ENCODE results near the gene LRRC10. TPM values are rescaled to one million over a fixed set of nuclear protein-coding genes. Genes with fewer than 3 reads are reported as not detected.

Gene LRRC10
- total RNA-seq, 1 donor from 2014 or later: not detected

- H3K4me1 Mint-ChIP-seq (ENCODE audit: low read depth): peaks cover 9% of the 10 kb centered on the region
- H3K4me3 Mint-ChIP-seq (ENCODE audit: low read depth): no peak overlapping the region
- no peaks in the 10 kb centered on the region for H3K27me3 Mint-ChIP-seq (ENCODE audit: low read depth)
- H3K9me3 Mint-ChIP-seq: no peaks in the 10 kb centered on the region
- no peak overlapping the region for H3K27ac Mint-ChIP-seq
- intact Hi-C loops (cut with micrococcal nuclease): no loop called here
- DNase-seq (ENCODE audit: low spot score): no peak
- H3K36me3 Mint-ChIP-seq (ENCODE audit: low read depth): peaks cover 20% of the 10 kb centered on the region
These were observed 31.7 kb downstream of the LRRC10 start for GRCh38 chr12:69579029-69579428.

GRCh38 chr12:69578283-69578682, 32.4 kb downstream of the LRRC10 start:
- Mint-ChIP-seq H3K36me3 (ENCODE audit: low read depth) (peaks cover 26% of the 10 kb centered on the region), H3K27me3 (ENCODE audit: low read depth) (no peaks in the 10 kb centered on the region), H3K4me1 (ENCODE audit: low read depth) (peaks cover 9% of the 10 kb centered on the region), H3K27ac (no peak overlapping the region), H3K4me3 (ENCODE audit: low read depth) (no peak overlapping the region), H3K9me3 (no peaks in the 10 kb centered on the region)
- intact Hi-C loops (cut with micrococcal nuclease): no loop called here
- DNase-seq (ENCODE audit: low spot score): no peak

- H3K27me3 Mint-ChIP-seq (ENCODE audit: low read depth): no peaks in the 10 kb centered on the region
These were observed 35.4 kb downstream of the LRRC10 start for GRCh38 chr12:69575346-69575745.

GRCh38 chr12:69570545-69571399, 39.9 kb downstream of the LRRC10 start:
- Mint-ChIP-seq H3K4me3 (ENCODE audit: low read depth) (no peak overlapping the region), H3K9me3 (no peaks in the 10 kb centered on the region), H3K36me3 (ENCODE audit: low read depth) (peaks cover 42% of the 10 kb centered on the region), H3K27ac (no peak overlapping the region), H3K4me1 (ENCODE audit: low read depth) (peaks cover 12% of the 10 kb centered on the region), H3K27me3 (ENCODE audit: low read depth) (no peaks in the 10 kb centered on the region)
- intact Hi-C loops (cut with micrococcal nuclease): loop anchor here (1.0 to 5.0 kb wide), 6 partner anchors 38 to 278 kb away; partner anchors contain the start of gene FRS2
- DNase-seq (ENCODE audit: low spot score): peak; percentile 23

More at GRCh38 chr12:69575346-69575745, 35.4 kb downstream of the LRRC10 start:
- intact Hi-C loops (cut with micrococcal nuclease): no loop called here
- Mint-ChIP-seq H3K36me3 (ENCODE audit: low read depth) (peaks cover 41% of the 10 kb centered on the region), H3K4me1 (ENCODE audit: low read depth) (peaks cover 9% of the 10 kb centered on the region), H3K9me3 (no peaks in the 10 kb centered on the region), H3K27ac (no peak overlapping the region), H3K4me3 (ENCODE audit: low read depth) (no peak overlapping the region)
- DNase-seq (ENCODE audit: low spot score): no peak

- Mint-ChIP-seq H3K4me3 (ENCODE audit: low read depth) (no peak overlapping the region), H3K27me3 (ENCODE audit: low read depth) (no peaks in the 10 kb centered on the region), H3K27ac (no peak overlapping the region), H3K9me3 (no peaks in the 10 kb centered on the region), H3K36me3 (ENCODE audit: low read depth) (peaks cover 39% of the 10 kb centered on the region), H3K4me1 (ENCODE audit: low read depth) (peaks cover 12% of the 10 kb centered on the region)
- intact Hi-C loops (cut with micrococcal nuclease): loop anchor here (1.0 to 5.0 kb wide), 6 partner anchors 38 to 278 kb away; partner anchors contain the start of gene FRS2
- no peak for DNase-seq (ENCODE audit: low spot score)
These were observed 40.6 kb downstream of the LRRC10 start for GRCh38 chr12:69570000-69570516.

GRCh38 chr12:69569236-69569635, 41.5 kb downstream of the LRRC10 start:
- no peaks in the 10 kb centered on the region for H3K9me3 Mint-ChIP-seq
- intact Hi-C loops (cut with micrococcal nuclease): no loop called here
- no peak for DNase-seq (ENCODE audit: low spot score)
- no peaks in the 10 kb centered on the region for H3K27me3 Mint-ChIP-seq (ENCODE audit: low read depth)
- H3K4me1 Mint-ChIP-seq (ENCODE audit: low read depth): peaks cover 12% of the 10 kb centered on the region
- no peak overlapping the region for H3K27ac Mint-ChIP-seq
- no peak overlapping the region for H3K4me3 Mint-ChIP-seq (ENCODE audit: low read depth)
- peaks cover 32% of the 10 kb centered on the region for H3K36me3 Mint-ChIP-seq (ENCODE audit: low read depth)

- DNase-seq (ENCODE audit: low spot score): no peak
- H3K9me3 Mint-ChIP-seq: no peaks in the 10 kb centered on the region
- H3K4me3 Mint-ChIP-seq (ENCODE audit: low read depth): no peak overlapping the region
- H3K36me3 Mint-ChIP-seq (ENCODE audit: low read depth): peaks cover 14% of the 10 kb centered on the region
- peaks cover 12% of the 10 kb centered on the region for H3K4me1 Mint-ChIP-seq (ENCODE audit: low read depth)
- no peak overlapping the region for H3K27ac Mint-ChIP-seq
- intact Hi-C loops (cut with micrococcal nuclease): no loop called here
- H3K27me3 Mint-ChIP-seq (ENCODE audit: low read depth): no peaks in the 10 kb centered on the region
These were observed 44.1 kb downstream of the LRRC10 start for GRCh38 chr12:69566603-69567002.

- H3K4me3 Mint-ChIP-seq (ENCODE audit: low read depth): no peak overlapping the region
- peaks cover 3% of the 10 kb centered on the region for H3K36me3 Mint-ChIP-seq (ENCODE audit: low read depth)
- peaks cover 5% of the 10 kb centered on the region for H3K4me1 Mint-ChIP-seq (ENCODE audit: low read depth)
- H3K9me3 Mint-ChIP-seq: no peaks in the 10 kb centered on the region
- no peak overlapping the region for H3K27ac Mint-ChIP-seq
- no peaks in the 10 kb centered on the region for H3K27me3 Mint-ChIP-seq (ENCODE audit: low read depth)
- DNase-seq (ENCODE audit: low spot score): no peak
- intact Hi-C loops (cut with micrococcal nuclease): no loop called here
These were observed 47.4 kb downstream of the LRRC10 start for GRCh38 chr12:69563166-69563762.

Other genes starting within 250 kb of the LRRC10 start
- 10.8 and 11.4 TPM in 2 replicates for gene FRS2, start 140.5 kb downstream of the LRRC10 start, total RNA-seq
- gene CCT2, start 25.4 kb downstream of the LRRC10 start, total RNA-seq: 409 and 416 TPM in 2 replicates
- not detected in 2 replicates for gene BEST3, start 88.4 kb upstream of the LRRC10 start, total RNA-seq
- gene RAB3IP, start 128.0 kb upstream of the LRRC10 start, total RNA-seq: 29.8 and 37.7 TPM in 2 replicates
- gene MYRFL, start 214.3 kb upstream of the LRRC10 start, total RNA-seq: not detected in 2 replicates

Data from activated T-helper 2 cell treated with anti-CD3 and anti-CD28 coated beads, Interferon-gamma antibody, Interleukin-2, Interleukin-4, amounts not matched to agents 10 μg/mL and 5 μg/mL and 100 μg/mL, durations not matched to agents 14 hours and 24 hours and 36 hours (primary cell).